ENCODE measurements around the gene WDR47.
A peak's percentile ranks its signal among the peaks of the same experiment; 100 is the strongest.

WDR47 gene

DNA sequence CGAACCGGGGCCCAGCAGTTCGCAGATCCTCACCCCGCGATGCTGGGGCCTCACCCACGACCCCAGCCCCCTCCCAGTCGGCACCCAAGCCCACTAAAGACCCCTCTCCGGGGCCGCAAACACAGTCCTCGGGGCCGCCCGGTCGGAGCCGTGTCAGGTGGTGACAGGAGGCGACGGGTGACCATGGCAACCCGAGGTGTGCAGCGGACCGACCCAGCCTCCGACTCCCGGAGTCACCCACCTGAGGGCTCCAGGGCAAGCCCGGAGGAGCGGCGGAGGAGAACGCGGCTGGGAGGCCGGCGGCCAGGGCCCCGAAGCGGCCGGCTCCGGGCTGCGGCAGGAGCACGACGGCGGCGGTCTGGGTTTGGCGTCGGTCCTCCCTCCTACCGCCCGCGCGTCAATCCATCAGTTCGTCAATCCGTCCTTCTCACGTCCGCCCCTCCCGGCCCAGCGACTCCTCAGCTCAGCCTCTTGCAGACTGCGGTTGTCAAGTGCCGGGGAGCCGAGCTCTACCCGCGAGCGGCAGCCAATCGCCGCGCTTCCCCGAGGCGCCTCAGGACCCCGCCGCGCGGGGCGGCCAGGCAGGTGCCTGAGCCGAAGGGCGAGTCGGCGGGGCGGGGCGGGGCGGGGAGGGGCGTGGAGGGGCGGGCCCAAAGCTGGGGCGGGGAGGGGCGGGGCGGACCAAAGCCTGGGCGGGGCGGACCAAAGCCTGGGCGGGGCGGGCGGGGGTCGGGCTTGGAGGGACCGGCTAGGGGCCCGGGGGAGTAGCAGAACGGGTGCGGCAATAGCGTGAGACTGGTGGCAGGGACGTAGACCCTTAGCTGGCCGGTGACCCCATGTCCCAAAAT lies at the start of gene WDR47:
TSS of gene WDR47 (minus strand) at position 482 of the 848 bp plus-strand sequence. CDS start 18,590 bp downstream, outside the sequence.
- DNase-seq (ENCODE audit: low spot score) = peak; percentile 98

DNA sequence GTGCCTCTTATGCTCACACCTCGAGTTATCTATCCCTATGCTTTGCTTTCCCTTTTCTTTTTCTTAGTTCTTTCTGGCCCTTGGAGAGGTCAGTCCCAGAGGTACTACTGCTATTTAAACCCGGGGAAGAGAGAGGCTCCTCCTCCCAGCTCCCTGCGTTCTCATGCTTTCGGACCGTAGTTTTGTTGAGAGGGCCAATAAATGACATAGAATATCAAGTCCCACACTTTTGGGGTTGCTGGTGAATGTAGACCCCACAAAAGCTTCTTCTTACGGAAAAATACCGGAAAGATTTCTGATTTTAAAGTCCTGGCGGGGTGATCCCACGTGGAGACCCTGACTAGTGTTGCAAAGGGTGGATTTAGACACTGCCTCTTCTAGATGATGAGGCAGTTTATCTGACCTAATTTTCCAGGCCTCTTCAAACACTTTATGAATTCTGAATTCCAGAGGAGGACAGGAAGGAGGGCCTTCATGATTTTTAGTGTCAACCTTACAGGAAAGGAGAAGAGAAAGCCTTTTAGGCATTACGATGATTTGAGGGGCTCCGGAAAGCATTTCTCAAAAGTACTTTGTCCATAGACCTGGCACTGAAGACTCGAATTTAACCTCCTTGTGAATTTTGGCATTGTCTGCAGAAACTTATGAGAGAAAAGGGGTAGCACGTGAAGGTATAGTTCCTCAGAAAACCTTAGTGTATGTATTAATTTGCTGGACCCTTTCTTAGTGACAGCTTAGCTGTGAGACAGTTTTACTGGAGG lies 49.4 kb upstream of the WDR47 start:
- no peak for DNase-seq (ENCODE audit: low spot score)

DNA sequence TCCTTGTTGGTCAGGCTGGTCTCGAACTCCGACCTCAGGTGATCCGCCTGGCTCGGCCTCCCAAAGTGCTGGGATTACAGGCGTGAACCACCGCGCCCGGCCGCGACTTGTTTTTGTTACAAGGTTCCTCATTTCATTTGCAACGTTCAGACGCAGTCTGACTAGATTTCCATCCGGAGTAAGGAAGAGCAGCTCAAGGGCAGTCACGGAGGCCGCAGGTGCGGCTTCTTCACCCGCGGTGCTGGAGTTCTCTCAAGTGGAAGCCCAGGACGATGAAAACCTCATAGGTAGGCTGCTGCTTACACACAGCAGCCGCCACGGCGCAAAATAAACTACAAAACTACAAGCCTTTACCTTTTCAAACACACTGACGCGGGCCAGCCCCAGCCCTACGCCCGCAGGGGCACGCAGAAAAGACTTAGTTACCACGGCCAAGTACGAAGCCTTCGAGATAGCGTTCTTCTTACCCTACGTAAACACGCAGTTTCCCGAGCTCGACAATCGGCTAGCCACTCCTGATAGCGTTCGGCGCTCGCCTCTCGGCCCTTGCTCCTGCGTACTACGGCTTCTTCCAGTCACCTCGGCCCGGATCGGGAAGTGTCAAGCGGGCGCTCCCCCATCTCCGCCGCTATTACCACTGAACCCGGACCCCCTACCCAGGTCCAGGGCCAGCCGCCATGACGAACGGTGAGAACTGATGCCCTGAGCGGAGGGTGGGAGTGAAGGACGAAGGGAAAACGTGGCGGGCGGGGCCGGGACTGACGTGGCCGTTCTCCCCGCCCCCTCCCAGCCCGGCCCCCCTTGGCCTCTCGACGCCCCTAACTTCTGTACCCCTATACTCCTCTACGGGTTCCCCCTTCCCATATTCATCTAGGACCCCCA lies 48.5 kb upstream of the WDR47 start, which contains the start of gene TMEM167B:
TSS of gene TMEM167B (plus strand) at position 569 of the 882 bp plus-strand sequence. CDS start at position 678, 109 bp downstream.
- DNase-seq (ENCODE audit: low spot score) = peak; percentile 96

DNA sequence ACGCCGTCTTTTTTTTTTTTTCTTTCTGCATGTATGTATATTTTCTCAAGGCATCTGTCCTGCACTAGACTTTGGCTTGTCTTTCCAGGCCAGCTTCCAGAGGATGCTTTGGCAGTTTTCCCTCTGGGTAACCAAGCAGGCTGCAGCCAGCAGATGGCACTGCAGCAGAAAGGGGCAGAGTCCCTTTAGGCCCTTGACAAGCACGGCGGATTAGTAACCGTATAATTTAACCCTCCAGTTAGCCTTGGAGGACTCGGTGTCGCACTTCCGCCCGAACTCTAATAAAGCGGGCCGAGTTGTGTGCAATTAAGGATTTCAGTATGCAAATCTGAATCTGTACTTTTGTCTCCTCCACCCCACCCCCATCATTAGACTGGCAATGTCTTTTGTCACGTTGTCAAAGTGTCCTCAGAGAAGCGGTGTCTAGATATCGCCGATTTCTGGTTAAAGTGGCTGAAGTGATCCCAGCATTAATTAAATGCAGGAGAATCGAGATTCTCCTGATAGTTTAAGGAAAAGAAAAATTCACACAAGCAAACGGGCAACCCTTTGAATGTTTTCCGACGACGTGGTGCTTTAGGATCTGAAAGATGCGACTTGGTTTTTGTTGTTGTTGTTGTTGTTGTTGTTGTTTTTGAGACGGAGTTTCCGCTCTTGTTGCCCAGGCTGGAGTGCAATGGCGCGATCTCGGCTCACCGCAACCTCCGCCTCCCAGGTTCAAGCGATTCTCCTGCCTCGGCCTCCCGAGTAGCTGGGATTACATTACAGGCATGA lies 47.5 kb upstream of the WDR47 start:
- peak; percentile 92 for DNase-seq (ENCODE audit: low spot score)

DNA sequence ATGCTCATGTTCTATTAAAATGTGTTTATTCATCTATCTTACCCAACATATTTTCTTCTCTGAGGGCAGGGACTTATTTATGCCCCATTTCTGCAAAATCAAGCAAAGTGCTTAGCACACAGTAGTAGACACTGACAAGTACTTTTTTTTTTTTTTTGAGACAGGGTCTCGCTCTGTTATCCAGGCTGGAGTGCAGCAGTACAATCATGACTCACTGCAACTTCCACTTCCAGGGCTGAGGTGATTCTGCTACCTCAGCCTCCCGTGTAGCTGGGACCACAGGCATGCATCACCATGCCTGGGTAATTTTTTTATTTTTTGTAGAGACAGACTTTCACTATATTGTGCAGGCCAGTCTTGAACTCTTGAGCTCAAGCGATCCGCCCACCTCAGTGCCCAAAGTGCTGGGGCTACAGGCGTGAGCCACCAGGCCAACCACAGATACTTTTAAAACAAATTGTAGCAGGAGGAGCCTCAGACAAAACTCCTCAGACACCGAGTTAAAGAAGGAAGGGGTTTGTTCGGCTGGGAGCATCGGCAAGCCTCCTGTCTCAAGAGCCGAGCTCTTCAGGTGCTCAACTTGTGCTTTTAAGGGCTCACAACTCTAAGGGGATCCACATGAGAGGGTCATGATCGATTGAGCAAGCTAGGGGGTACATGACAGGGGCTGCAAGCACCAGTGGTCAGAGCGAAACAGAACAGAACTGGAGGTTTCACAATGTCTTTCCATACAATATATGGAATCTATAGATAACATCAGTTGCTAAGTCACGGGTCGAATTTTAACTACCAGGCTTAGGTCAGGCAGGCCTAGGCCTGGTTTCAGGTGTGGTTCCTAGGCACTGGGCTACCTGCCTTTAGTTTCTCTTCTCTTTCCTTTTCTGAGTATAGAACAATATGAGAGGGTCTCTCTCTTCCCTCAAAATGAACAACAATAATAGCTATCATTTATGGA lies 42.9 kb upstream of the WDR47 start:
- DNase-seq (ENCODE audit: low spot score) = no peak

DNA sequence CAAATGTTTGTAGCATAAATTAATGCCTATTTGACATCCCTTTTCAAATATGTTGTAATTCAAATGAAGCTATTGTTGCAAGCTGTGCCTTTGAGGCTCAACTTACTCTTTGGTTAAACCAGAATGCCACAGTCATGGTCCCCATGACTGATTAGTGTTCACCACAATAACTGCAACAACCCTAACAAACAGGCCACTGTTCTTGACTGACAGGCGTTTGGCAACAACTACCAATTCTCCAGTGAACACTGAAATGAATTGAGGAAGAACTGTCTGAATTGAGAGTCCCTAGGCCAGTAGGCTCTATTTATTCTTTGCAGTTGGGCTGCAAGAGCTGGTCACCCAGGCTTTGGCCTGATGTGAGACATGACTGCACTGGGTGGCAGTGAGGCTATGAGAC lies 42.0 kb upstream of the WDR47 start:
- DNase-seq (ENCODE audit: low spot score) = peak; percentile 94

DNA sequence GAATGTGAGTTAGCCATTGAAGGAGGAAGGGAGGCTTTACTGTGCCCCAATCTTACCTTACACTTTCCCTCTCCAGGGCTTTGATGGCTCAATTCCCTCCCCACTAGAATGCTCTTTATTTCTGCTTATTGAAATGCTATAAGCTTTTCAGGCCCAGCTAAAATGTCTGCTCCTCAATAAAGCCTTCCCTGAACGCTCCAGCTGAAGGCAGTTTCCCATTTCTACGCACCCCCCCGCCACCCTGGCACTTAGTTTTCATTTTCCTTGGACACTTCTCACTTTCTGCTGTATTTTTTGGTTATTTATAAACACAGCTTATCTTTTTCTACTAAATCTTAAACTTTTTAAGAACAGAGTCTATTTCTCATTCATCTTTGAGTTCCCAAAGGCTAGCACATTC lies 41.6 kb upstream of the WDR47 start:
- DNase-seq (ENCODE audit: low spot score) = no peak

DNA sequence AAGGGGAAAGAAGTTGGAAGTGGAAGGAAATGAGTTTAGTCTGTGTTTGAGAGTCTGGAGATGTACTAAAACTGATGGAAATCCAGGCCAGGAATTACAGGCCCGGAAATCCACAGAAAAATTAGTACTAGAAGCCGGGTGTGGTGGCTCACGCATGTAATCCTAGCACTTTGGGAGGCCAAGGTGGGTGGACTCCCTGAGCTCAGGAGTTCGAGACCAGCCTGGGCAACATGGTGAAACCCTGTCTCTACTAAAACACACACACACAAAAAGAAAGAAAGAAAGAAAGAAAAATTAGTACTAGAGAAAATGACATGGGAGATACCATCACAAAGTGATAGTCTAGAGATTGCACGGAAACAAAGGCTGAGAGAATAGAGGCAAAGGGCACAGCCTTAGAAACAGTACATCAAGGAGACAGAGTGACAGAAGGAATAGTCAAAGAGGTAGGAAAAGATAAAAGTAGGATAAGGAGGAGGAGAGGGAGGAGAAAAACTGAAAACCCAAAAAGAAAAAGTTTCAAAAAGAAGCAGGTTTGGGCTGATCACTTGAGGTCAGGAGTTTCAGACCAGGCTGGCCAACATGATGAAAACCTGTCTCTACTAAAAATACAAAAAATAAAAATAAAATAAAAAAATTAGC lies 38.7 kb upstream of the WDR47 start:
- no peak for DNase-seq (ENCODE audit: low spot score)

DNA sequence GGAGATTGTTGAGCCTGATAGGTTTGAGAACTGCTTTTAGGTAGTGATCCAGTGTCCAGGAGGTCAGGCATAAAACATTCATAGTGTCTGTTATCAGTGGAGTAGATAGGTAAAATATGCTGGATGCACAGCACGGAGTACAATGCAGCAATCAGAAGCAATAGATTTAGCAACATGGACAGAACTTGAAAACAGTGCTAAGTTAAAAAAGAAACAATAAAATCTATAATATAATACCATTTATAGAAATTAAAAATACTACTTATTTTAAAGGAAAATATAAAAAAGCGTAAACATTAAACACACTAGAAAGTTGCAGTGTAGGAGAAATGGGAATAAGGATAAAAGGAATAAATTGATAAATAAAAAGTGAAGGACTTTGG lies 37.3 kb upstream of the WDR47 start:
- DNase-seq (ENCODE audit: low spot score) = no peak

DNA sequence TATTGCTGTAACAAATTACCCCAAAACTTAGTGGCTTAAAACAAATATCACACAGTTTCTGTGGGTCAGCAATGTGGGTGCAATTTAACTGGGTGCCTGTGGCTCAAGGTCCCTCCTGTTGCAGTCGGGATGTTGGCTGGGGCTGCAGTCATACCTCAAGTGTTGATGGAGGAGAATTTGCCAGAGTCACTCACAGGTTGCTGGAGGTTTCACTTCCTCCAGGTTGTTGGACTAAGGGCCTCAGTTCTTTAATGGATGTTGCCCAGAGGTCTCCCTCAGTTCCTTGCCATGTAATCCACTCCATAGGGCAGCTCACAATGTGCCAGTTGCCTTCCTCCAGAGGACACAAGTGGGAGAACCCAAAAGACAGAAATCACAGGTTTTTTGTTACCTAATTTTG lies 36.4 kb upstream of the WDR47 start:
- DNase-seq (ENCODE audit: low spot score) = no peak

DNA sequence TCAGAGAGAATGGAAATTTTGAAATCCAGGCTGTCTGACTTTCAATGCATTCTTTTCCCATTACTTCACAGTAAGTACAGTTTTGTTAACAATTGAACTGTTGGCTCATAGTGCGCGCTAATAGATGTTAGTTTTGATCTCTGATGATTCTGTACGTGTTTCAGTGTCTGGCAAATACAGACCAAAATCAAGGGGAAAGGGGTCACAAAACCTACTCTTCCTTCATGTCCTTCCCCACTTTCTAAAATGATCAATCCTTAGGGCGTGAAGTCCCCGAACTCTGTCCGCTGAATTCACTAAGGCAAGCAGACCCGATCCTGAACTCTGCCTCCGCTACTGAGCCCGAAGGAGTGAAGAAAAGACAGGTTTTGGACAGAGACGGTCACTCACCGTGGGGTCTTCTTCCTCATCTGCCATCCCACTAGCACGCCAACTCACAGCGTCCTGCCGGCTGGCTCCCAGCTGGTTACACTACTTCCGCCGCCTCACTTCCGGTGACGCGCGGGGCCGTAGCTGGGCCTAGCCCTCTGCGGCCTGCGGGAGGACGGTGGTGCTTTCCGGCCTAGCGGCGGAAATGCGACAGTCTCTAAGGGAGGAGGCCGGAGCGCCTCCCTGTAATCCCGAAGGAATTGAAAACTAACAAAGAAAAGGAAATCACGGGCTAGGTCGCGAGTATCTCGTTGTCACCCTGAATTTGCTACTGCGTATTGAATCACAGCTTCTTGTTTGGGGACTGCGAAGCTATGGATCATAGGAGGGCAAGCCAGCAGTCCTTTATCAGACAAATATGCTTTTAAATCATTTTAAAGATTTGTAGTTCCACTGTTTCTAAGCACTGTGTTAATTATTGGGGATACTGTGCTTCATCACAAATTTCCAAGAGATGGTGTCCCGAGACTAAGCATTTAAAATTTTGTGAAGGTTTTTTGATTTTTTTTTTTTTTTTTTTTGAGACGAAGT lies 33.9 kb upstream of the WDR47 start, which contains the start of gene TAF13:
TSS of gene TAF13 (minus strand) at position 473 of the 960 bp plus-strand sequence. CDS start at position 417, 56 bp downstream.
- peak; percentile 98 for DNase-seq (ENCODE audit: low spot score)

DNA sequence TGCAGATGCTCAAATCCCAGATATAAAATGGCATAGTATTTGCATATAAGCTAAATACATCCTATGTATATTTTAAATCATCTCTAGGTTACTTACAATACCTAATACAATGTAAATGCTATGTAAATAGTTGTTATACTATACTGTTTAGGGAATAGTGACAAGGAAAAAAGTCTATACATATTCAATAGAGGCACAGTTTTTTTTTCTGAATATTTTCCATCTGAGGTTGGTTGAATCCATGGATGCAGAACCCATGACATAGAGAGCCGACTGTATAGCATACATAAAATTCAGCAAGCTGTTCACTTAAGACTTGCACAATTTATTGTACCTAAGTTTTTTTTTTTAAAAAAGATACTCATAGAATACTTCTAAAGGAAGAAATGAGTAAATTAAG lies 27.4 kb upstream of the WDR47 start:
- DNase-seq (ENCODE audit: low spot score) = no peak

DNA sequence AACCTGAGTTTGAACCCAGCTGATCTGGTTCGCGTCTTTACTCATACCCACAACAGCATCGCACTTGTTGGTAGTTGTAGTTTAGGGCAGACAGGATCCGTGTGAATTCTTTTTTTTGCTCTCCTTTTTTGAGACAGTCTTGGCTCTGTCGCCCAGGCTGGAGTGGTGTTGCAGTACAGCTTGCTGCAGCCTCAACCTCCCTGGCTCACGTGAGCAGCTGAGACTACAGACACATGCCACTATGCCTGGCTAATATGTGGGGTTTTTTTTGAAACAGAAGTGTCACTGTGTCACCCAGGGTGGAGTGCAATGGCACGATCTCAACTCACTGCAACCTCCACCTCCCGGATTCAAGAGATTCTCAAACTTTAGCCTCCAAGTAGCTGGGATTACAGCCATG lies 26.0 kb upstream of the WDR47 start:
- no peak for DNase-seq (ENCODE audit: low spot score)

DNA sequence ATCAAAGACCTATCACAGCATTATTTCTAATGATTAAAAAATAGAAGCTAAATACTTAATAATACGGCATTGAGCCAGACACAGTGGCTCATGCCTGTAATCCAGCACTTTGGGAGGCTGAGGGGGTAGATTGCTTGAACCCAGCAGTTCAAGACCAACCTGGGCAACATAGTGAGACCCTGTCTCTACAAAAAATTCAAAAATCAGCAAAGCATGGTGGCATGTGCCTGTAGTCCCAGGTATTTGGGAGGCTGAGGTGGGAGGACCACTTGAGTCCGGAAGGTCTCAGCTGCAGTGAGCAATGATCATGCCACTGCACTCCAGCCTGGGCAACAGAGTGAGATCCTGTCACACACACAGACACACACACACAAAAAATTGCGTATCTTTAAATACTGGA lies 23.2 kb upstream of the WDR47 start:
- no peak for DNase-seq (ENCODE audit: low spot score)

DNA sequence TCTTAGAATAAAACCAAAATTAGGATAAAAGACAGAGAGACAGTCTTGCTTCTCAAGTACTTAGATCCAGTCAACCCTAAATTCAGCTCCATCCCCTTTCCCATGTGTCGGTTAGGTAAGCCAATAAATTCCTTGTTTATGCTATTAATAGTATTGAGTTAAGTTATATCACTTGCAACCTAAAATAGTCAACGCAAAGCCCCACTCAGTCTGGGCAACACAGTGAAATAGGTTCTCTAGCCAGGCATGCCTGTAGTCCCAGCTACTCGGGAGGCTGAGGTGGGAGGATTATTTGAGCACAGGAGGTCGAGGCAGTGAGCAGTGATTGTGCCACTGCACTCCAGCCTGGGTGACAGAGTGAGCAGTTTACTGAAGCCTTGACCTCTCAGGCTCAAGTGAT lies 19.3 kb upstream of the WDR47 start:
- no peak for DNase-seq (ENCODE audit: low spot score)

DNA sequence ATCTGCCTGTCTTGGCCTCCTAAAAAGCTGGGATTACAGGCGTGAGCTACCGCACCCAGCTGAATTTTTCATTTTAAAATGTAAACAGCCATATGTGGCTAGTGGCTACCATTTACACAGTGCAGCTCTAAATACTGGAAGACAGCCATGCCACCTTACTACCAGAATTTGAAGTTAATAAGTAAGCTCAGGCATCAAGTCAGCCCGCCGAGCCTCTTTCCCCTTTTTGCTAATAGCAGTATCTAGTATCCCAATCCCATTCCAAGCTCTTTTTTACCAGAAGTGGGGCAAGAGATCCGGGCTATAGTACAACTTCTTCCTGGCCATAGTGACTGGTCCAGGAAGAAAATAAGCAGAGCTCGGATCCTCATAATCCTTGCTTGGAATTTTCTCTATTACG lies 18.8 kb upstream of the WDR47 start:
- DNase-seq (ENCODE audit: low spot score) = no peak

DNA sequence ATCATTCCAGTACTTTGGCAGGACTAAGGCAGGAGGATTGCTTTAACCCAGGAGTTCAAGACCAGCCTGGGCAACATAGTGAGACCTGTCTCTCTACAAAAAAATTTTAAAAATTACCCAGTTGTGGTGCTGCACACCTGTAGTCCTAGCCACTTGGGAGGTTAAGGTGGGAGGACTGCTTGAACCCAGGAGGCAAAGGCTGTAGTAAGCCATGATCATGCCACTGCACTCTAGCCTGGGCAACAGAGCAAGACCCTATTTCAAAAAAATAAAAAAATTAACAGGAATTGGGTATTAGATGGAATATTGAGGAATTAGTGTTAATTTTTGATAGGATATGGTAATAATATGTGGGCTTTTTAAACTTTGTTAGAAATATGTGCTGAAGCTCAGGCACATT lies 17.1 kb upstream of the WDR47 start:
- DNase-seq (ENCODE audit: low spot score) = no peak

DNA sequence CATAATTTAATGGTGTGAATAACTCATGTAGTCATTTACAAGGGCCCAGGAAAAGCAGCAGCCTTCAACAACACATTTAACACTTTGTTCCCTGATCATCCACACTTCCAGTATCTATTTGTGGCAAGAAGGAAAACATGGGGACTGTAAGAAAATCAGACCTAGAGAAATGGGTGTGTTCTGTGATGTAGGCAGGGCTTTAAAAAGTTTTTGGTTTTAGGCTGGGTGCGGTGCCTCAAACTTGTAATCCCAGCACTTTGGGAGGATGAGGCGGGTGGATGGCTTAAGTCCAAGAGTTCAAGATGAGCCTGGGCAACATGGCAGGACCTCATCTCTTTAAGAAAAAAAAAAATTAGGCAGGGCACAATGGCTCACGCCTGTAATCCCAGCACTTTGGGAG lies 14.2 kb upstream of the WDR47 start:
- no peak for DNase-seq (ENCODE audit: low spot score)
